Activated B cell treated with CpG ODN at 0.5 μM for 24 hours (primary cell): Measurements from ENCODE around the gene PGAM5. TPM values are rescaled to one million over a fixed set of nuclear protein-coding genes. Genes with fewer than 3 reads are reported as not detected.

Experiments
- ATAC-seq: fragments of 200-7000 bp; cut with Tn5 transposase; one replicate; pipeline ENCODE4 v1.10.0; 2021; ENCODE audit warnings: low read depth, mild to moderate bottlenecking, moderate library complexity
- CTCF ChIA-PET: fragments of 350-600 bp; sonication (Branson Sonifier 250); formaldehyde crosslinking; loops from one replicate; lab custom pipeline; 2021; ENCODE audit warnings: antibody characterized with exemption; lab: Charles Lee
- POLR2A ChIA-PET: fragments of 350-600 bp; sonication (Branson Sonifier 250); formaldehyde crosslinking; loops from one replicate; lab custom pipeline; 2021; ENCODE audit warnings: antibody characterized with exemption; lab: Charles Lee
- DNase-seq: peaks from one replicate; pipeline ENCODE4 v3.0.0; 2022
- H3K27ac Mint-ChIP-seq: one replicate; pipeline ENCODE4 v1.8.0; 2020; ENCODE audit warnings: mixed read lengths
- H3K27me3 Mint-ChIP-seq: one replicate; pipeline ENCODE4 v1.8.0; 2021; ENCODE audit warnings: mixed read lengths
- H3K36me3 Mint-ChIP-seq: one replicate; pipeline ENCODE4 v1.8.0; 2021; ENCODE audit warnings: low read depth, mixed read lengths
- H3K4me1 Mint-ChIP-seq: one replicate; pipeline ENCODE4 v1.8.0; 2021; ENCODE audit warnings: mixed read lengths
- H3K4me3 Mint-ChIP-seq: one replicate; pipeline ENCODE4 v1.8.0; 2020; ENCODE audit warnings: mild to moderate bottlenecking, mixed read lengths
- H3K9me3 Mint-ChIP-seq: one replicate; pipeline ENCODE4 v1.8.0; 2020; ENCODE audit warnings: mixed read lengths
- CTCF ChIP-seq: fragments of 200-600 bp; IDR thresholded peaks from one replicate; pipeline ENCODE4 v1.8.0; 2022; ENCODE audit warnings: antibody characterized with exemption, mild to moderate bottlenecking
- intact Hi-C: fragments of 100-400 bp; cut with micrococcal nuclease; formaldehyde crosslinking; loops from one replicate; pipeline ENCODE4 v1.15.1; 2024
- total RNA-seq: library from RNA; stranded (reverse); gene quantifications from 2 replicates; pipeline ENCODE4 v1.2.3, GENCODE V29; 2022

Gene PGAM5
- total RNA-seq, 1 donor from 2014 or later, result 48.7 TPM

GRCh38 chr12:132739600-132740312 lies 29.1 kb downstream of the PGAM5 start:
- intact Hi-C loops, result no loop called here
- Mint-ChIP-seq H3K4me1 (peaks cover 15% of the 10 kb centered on the region), H3K4me3 (no peak overlapping the region), H3K27ac (no peak overlapping the region), H3K27me3 (no peaks in the 10 kb centered on the region), H3K9me3 (no peaks in the 10 kb centered on the region), H3K36me3 (peaks cover 92% of the 10 kb centered on the region)
- ChIA-PET CTCF (no interaction called here), POLR2A (interaction anchor here (1.1 kb wide), 1 partner anchor 29 kb away, joined by 9 read pairs; no protein-coding TSS in a partner anchor)
- no peak for DNase-seq
- no peak for TF ChIP-seq CTCF
- ATAC-seq, result no peak

- Mint-ChIP-seq H3K9me3 (no peaks in the 10 kb centered on the region), H3K36me3 (peaks cover 92% of the 10 kb centered on the region), H3K4me3 (no peak overlapping the region), H3K27ac (no peak overlapping the region), H3K4me1 (peaks cover 15% of the 10 kb centered on the region), H3K27me3 (no peaks in the 10 kb centered on the region)
- ChIA-PET CTCF (no interaction called here), POLR2A (interaction anchor here (1.1 kb wide), 1 partner anchor 28 kb away, joined by 9 read pairs; no protein-coding TSS in a partner anchor)
- intact Hi-C loops, result no loop called here
- ATAC-seq (no peak), DNase-seq (no peak)
- no peak for TF ChIP-seq CTCF
Observed at GRCh38 chr12:132740313-132740646, 29.6 kb downstream of the PGAM5 start.

GRCh38 chr12:132740652-132741051 lies 30.0 kb downstream of the PGAM5 start:
- Mint-ChIP-seq H3K4me3 (no peak overlapping the region), H3K36me3 (peaks cover 92% of the 10 kb centered on the region), H3K4me1 (peaks cover 15% of the 10 kb centered on the region), H3K27me3 (no peaks in the 10 kb centered on the region), H3K27ac (no peak overlapping the region), H3K9me3 (no peaks in the 10 kb centered on the region)
- ChIA-PET CTCF (no interaction called here), POLR2A (interaction anchor here (1.1 kb wide), 1 partner anchor 28 kb away, joined by 9 read pairs; no protein-coding TSS in a partner anchor)
- ATAC-seq (no peak), DNase-seq (no peak)
- TF ChIP-seq CTCF, result no peak
- intact Hi-C loops, result no loop called here

GRCh38 chr12:132741620-132742019 lies 31.0 kb downstream of the PGAM5 start:
- Mint-ChIP-seq H3K27me3 (no peaks in the 10 kb centered on the region), H3K4me1 (peaks cover 15% of the 10 kb centered on the region), H3K4me3 (no peak overlapping the region), H3K9me3 (no peaks in the 10 kb centered on the region), H3K36me3 (peaks cover 94% of the 10 kb centered on the region), H3K27ac (peak overlapping the region; percentile 59)
- DNase-seq (no peak), ATAC-seq (no peak)
- POLR2A ChIA-PET, result no interaction called here
- CTCF ChIA-PET, result no interaction called here
- TF ChIP-seq CTCF, result no peak
- intact Hi-C loops, result no loop called here

- no peak for DNase-seq
- ATAC-seq, result no peak
- Mint-ChIP-seq H3K27ac (no peak overlapping the region), H3K36me3 (peaks cover 98% of the 10 kb centered on the region), H3K4me3 (no peak overlapping the region), H3K9me3 (no peaks in the 10 kb centered on the region), H3K27me3 (no peaks in the 10 kb centered on the region), H3K4me1 (peaks cover 15% of the 10 kb centered on the region)
- no peak for TF ChIP-seq CTCF
- intact Hi-C loops, result no loop called here
- ChIA-PET POLR2A (no interaction called here), CTCF (no interaction called here)
Observed at GRCh38 chr12:132743831-132744230, 33.2 kb downstream of the PGAM5 start.
